H9 (cell line): ENCODE measurements around the gene PPP2CA. TPM values are rescaled to one million over a fixed set of nuclear protein-coding genes. Genes with fewer than 3 reads are reported as not detected.
A peak's percentile ranks its signal among the peaks of the same experiment; 100 is the strongest.
"Not testable (repeated sequence)": the region's sequence is repeated elsewhere in the genome, so short reads cannot be mapped to it uniquely, and the experiment has no call there.

ENCODE experiments used
- DNase-seq: peaks from one replicate; pipeline ENCODE4 v3.0.0-alpha.2; 2017
- H2AFZ ChIP-seq: one replicate; pipeline ENCODE4 v1.6.1; 2013; ENCODE audit warnings: mild to moderate bottlenecking, low read length, control low read depth, moderate library complexity
- H2AK5ac ChIP-seq: 2 replicates; pipeline ENCODE4 v1.6.1; 2013; ENCODE audit warnings: low read length, control low read depth, mixed read lengths; ENCODE audit not compliant: insufficient read length
- H2BK120ac ChIP-seq: one replicate; pipeline ENCODE4 v1.6.1; 2013; ENCODE audit warnings: low read depth, mild to moderate bottlenecking, low read length, control low read depth, inconsistent platforms; ENCODE audit not compliant: poor library complexity, severe bottlenecking
- H2BK12ac ChIP-seq: 2 replicates; pipeline ENCODE4 v1.6.1; 2013; ENCODE audit warnings: low read length, control low read depth, mixed read lengths, low read depth; ENCODE audit not compliant: insufficient read length
- H2BK15ac ChIP-seq: 2 replicates; pipeline ENCODE4 v1.6.1; 2013; ENCODE audit warnings: low read depth, low read length, control low read depth
- H2BK20ac ChIP-seq: one replicate; pipeline ENCODE4 v1.6.1; 2013; ENCODE audit warnings: low read depth, mild to moderate bottlenecking, low read length, control low read depth, inconsistent platforms; ENCODE audit not compliant: poor library complexity, severe bottlenecking
- H2BK5ac ChIP-seq: 2 replicates; pipeline ENCODE4 v1.6.1; 2013; ENCODE audit warnings: low read length, control low read depth, mixed read lengths; ENCODE audit not compliant: insufficient read length
- H3K14ac ChIP-seq: 2 replicates; pipeline ENCODE4 v1.6.1; 2013; ENCODE audit warnings: low read length, control low read depth; ENCODE audit not compliant: insufficient read depth
- H3K18ac ChIP-seq: 2 replicates; pipeline ENCODE4 v1.6.1; 2013; ENCODE audit warnings: low read depth, mild to moderate bottlenecking, mixed read lengths, low read length, control low read depth; ENCODE audit not compliant: insufficient read length
- H3K23ac ChIP-seq: 2 replicates; pipeline ENCODE4 v1.6.1; 2013; ENCODE audit warnings: low read length, control low read depth, mixed read lengths, low read depth; ENCODE audit not compliant: insufficient read length
- H3K23me2 ChIP-seq: 2 replicates; pipeline ENCODE4 v1.6.1; 2013; ENCODE audit warnings: low read depth, mild to moderate bottlenecking, mixed read lengths, low read length, control low read depth; ENCODE audit not compliant: insufficient read length, poor library complexity, severe bottlenecking
- H3K27ac ChIP-seq: 2 replicates; pipeline ENCODE4 v1.5.1; 2013; ENCODE audit warnings: low read length, control low read depth, mixed read lengths, low read depth; ENCODE audit not compliant: insufficient read length
- H3K27me3 ChIP-seq: 2 replicates; pipeline ENCODE4 v1.6.1; 2013; ENCODE audit warnings: low read length, control low read depth, inconsistent platforms; ENCODE audit not compliant: insufficient read depth
- H3K4ac ChIP-seq: 2 replicates; pipeline ENCODE4 v1.6.1; 2013; ENCODE audit warnings: low read depth, mild to moderate bottlenecking, control low read depth, inconsistent platforms, low read length, moderate library complexity
- H3K4me1 ChIP-seq: 2 replicates; pipeline ENCODE4 v1.6.1; 2013; ENCODE audit warnings: low read length, control low read depth, inconsistent platforms; ENCODE audit not compliant: insufficient read depth
- H3K4me2 ChIP-seq: 2 replicates; pipeline ENCODE4 v1.6.1; 2013; ENCODE audit warnings: low read length, control low read depth, mixed read lengths; ENCODE audit not compliant: insufficient read length, insufficient read depth
- H3K56ac ChIP-seq: 2 replicates; pipeline ENCODE4 v1.6.1; 2013; ENCODE audit warnings: low read depth, mild to moderate bottlenecking, mixed read lengths, low read length, control low read depth; ENCODE audit not compliant: insufficient read length
- H3K79me1 ChIP-seq: 2 replicates; pipeline ENCODE4 v1.6.1; 2013; ENCODE audit warnings: low read depth, mild to moderate bottlenecking, moderate library complexity, low read length, control low read depth, inconsistent platforms; ENCODE audit not compliant: insufficient read depth, poor library complexity, severe bottlenecking
- H3K79me2 ChIP-seq: 2 replicates; pipeline ENCODE4 v1.6.1; 2013; ENCODE audit warnings: low read length, control low read depth, inconsistent platforms; ENCODE audit not compliant: insufficient read depth
- H3K9ac ChIP-seq: 2 replicates; pipeline ENCODE4 v1.6.1; 2013; ENCODE audit warnings: low read length, control low read depth, mixed read lengths; ENCODE audit not compliant: insufficient read length; ENCODE audit errors: extremely low read depth
- H3K9me3 ChIP-seq: one replicate; pipeline ENCODE4 v1.6.1; 2013; ENCODE audit warnings: low read depth, low read length, inconsistent platforms; ENCODE audit not compliant: control insufficient read depth
- H3T11ph ChIP-seq: one replicate; pipeline ENCODE4 v1.6.1; 2013; ENCODE audit warnings: mild to moderate bottlenecking, low read length, control low read depth, inconsistent platforms
- H4K20me1 ChIP-seq: one replicate; pipeline ENCODE4 v1.6.1; 2013; ENCODE audit not compliant: control insufficient read depth, insufficient read length, insufficient read depth
- H4K5ac ChIP-seq: 2 replicates; pipeline ENCODE4 v1.6.1; 2013; ENCODE audit warnings: low read depth, mild to moderate bottlenecking, mixed read lengths, low read length, control low read depth; ENCODE audit not compliant: insufficient read length
- H4K8ac ChIP-seq: replicated peaks from 2 replicates; pipeline ENCODE4 v1.6.1; 2013; ENCODE audit warnings: low read length, control low read depth, mixed read lengths, low read depth; ENCODE audit not compliant: insufficient read length
- H4K91ac ChIP-seq: 2 replicates; pipeline ENCODE4 v1.6.1; 2013; ENCODE audit warnings: low read depth, mild to moderate bottlenecking, moderate library complexity, mixed read lengths, low read length, control low read depth; ENCODE audit not compliant: insufficient read length
- H3K27ac Mint-ChIP-seq, 3 experiments: 2 replicates in 2 of 3; 3 replicates in 1 of 3; pipeline ENCODE4 v1.8.0; 2020 to 2021; ENCODE audit warnings: mixed read lengths in 3 of 3, mild to moderate bottlenecking in 1 of 3, moderate library complexity in 1 of 3
- H3K27me3 Mint-ChIP-seq: 2 replicates; pipeline ENCODE4 v1.8.0; 2021; ENCODE audit warnings: low read depth, mild to moderate bottlenecking, moderate library complexity, mixed read lengths
- H3K36me3 Mint-ChIP-seq, 3 experiments: 2 replicates in 2 of 3; 3 replicates in 1 of 3; pipeline ENCODE4 v1.8.0; 2020 to 2021; ENCODE audit warnings: low read depth in 3 of 3, mixed read lengths in 3 of 3; ENCODE audit not compliant: insufficient read depth in 1 of 3
- H3K4me1 Mint-ChIP-seq, 2 experiments: 2 replicates each; pipeline ENCODE4 v1.8.0; 2020; ENCODE audit warnings: mixed read lengths in 2 of 2
- H3K4me3 Mint-ChIP-seq, 2 experiments: 2 replicates in 1 of 2; 3 replicates in 1 of 2; pipeline ENCODE4 v1.8.0; 2020 to 2021; ENCODE audit warnings: mild to moderate bottlenecking in 2 of 2, mixed read lengths in 2 of 2, moderate library complexity in 1 of 2
- H3K9me3 Mint-ChIP-seq, 2 experiments: 2 replicates in 1 of 2; 3 replicates in 1 of 2; pipeline ENCODE4 v1.8.0; 2020; ENCODE audit warnings: mild to moderate bottlenecking in 2 of 2, mixed read lengths in 2 of 2, moderate library complexity in 1 of 2
- WGBS: extraction: QIAGEN DNeasy Blood & Tissue Kit; methylation state at CpG from one replicate; pipeline ENCODE4 v1.1.7; 2013; ENCODE audit warnings: missing lambda C conversion rate, low lambda C conversion rate, mixed read lengths; ENCODE audit not compliant: insufficient read length; ENCODE audit errors: extremely low coverage; 5-methylcytosine and 5-hydroxymethylcytosine counted together
- total RNA-seq: library from RNA; stranded (reverse); gene quantifications from 2 replicates; pipeline ENCODE4 v1.2.1, GENCODE V29; 2021
- TF ChIP-seq, protein P1 (sequence below): fragments of 200-600 bp; sonication (generic); conservative IDR thresholded peaks from 3 replicates; pipeline ENCODE4 v1.8.0; 2021; ENCODE audit warnings: antibody characterized with exemption, mild to moderate bottlenecking

The PPP2CA gene
- total RNA-seq, 1 experiment from 2014 or later: 244 TPM

DNA sequence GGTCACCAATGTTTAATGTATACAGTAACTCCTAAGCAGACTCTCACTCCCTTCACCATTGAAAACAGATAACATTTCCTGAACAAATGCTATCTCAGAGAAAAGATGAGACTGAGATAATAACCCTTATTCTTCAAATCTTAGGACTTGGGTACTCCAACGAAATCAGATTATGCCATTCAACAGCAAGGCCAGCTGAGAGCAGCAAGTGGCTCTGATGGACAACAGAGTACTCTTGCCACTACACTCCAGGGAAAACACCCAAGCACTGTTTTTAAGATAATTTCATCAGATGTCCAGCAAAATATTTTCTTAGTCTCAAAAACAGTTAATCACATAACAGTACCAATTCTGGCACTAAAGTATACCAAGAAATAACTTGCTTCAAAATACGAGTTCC lies 10.1 kb downstream of the PPP2CA start:
- Histone ChIP-seq H3K23ac (no peak overlapping the region), H3K23me2 (no peaks in the 10 kb centered on the region), H3K4me1 (no peaks in the 10 kb centered on the region), H3K27ac (no peak overlapping the region), H3T11ph (no peak overlapping the region), H3K56ac (no peak overlapping the region), H4K8ac (no peak overlapping the region), H4K20me1 (peaks cover 2% of the 10 kb centered on the region), H3K14ac (no peak overlapping the region), H2BK15ac (no peak overlapping the region), H3K9me3 (no peaks in the 10 kb centered on the region), H2AK5ac (no peak overlapping the region), H2BK12ac (no peak overlapping the region), H3K79me2 (peaks cover 82% of the 10 kb centered on the region), H3K4me2 (no peak overlapping the region), H3K27me3 (no peaks in the 10 kb centered on the region), H4K91ac (no peak overlapping the region), H2BK5ac (no peak overlapping the region), H3K9ac (no peak overlapping the region), H2BK20ac (no peak overlapping the region), H3K4ac (no peak overlapping the region), H4K5ac (no peak overlapping the region), H2BK120ac (no peak overlapping the region), H3K79me1 (peaks cover 2% of the 10 kb centered on the region), H2AFZ (no peak overlapping the region), H3K18ac (no peak overlapping the region)
- no peaks in the 10 kb centered on the region for H3K27me3 Mint-ChIP-seq
- H3K9me3 Mint-ChIP-seq: peaks cover 0 to 10% of the 10 kb centered on the region in 2 experiments; a peak in 3 of 5 replicates
- no CpG with 5 or more reads among the region's 2 CpGs for WGBS
- peaks cover 9 to 36% (median 26%) of the 10 kb centered on the region in 3 experiments for H3K36me3 Mint-ChIP-seq
- TF ChIP-seq, protein P1, sequence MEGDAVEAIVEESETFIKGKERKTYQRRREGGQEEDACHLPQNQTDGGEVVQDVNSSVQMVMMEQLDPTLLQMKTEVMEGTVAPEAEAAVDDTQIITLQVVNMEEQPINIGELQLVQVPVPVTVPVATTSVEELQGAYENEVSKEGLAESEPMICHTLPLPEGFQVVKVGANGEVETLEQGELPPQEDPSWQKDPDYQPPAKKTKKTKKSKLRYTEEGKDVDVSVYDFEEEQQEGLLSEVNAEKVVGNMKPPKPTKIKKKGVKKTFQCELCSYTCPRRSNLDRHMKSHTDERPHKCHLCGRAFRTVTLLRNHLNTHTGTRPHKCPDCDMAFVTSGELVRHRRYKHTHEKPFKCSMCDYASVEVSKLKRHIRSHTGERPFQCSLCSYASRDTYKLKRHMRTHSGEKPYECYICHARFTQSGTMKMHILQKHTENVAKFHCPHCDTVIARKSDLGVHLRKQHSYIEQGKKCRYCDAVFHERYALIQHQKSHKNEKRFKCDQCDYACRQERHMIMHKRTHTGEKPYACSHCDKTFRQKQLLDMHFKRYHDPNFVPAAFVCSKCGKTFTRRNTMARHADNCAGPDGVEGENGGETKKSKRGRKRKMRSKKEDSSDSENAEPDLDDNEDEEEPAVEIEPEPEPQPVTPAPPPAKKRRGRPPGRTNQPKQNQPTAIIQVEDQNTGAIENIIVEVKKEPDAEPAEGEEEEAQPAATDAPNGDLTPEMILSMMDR: no peak
- H3K4me3 Mint-ChIP-seq: no peak overlapping the region
- DNase-seq: no peak
- H3K27ac Mint-ChIP-seq: no peak overlapping the region
- H3K4me1 Mint-ChIP-seq: peaks cover 25 to 32% of the 10 kb centered on the region in 2 experiments

DNA sequence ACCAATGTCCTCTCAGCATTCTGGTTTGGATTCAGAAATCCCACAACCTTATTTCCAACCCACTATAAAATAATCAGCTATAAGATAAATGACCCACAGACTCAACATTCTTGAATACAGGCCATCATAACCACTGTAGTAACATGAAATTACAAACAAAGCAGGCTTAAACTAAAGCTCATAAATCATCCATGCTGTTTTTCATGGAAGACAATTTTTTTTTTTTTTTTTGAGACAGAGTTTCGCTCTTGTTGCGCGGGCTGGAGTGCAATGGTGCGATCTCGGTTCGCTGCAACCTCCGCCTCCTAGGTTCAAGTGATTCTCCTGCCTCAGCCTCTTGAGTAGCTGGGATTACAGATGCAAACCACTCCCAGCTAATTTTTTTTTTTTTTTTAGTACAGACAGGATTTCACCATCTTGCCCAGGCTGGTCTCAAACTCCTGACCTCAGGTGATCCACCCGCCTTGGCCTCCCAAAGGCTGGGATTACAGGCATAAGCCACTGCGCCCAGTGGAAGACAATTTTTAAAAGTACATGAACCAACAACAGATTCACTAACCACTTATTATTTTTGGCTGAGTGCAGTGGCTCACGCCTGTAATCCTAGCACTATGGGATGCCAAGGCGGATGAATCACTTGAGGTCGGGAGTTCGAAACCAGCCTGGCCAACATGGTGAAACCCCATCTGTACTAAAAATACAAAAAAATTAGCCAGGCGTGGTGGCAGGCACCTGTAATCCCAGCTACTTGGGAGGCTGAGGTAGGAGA lies 14.4 kb downstream of the PPP2CA start:
- WGBS: no CpG with 5 or more reads among the region's 14 CpGs
- not testable (repeated sequence) for H3K27ac ChIP-seq, H3K18ac ChIP-seq, H3K27me3 Mint-ChIP-seq, H3K56ac ChIP-seq, H2AFZ ChIP-seq, H2BK120ac ChIP-seq, DNase-seq, H4K20me1 ChIP-seq, H2BK5ac ChIP-seq, H3K9ac ChIP-seq, H3K4me3 Mint-ChIP-seq, H2AK5ac ChIP-seq, H3K9me3 ChIP-seq, H3K27me3 ChIP-seq, H2BK20ac ChIP-seq, H3K4me2 ChIP-seq, H3K4me1 ChIP-seq, H4K8ac ChIP-seq, H2BK12ac ChIP-seq, H3K14ac ChIP-seq, H4K5ac ChIP-seq, H3T11ph ChIP-seq, H3K23ac ChIP-seq, H2BK15ac ChIP-seq, H3K79me1 ChIP-seq, H3K4ac ChIP-seq, H3K23me2 ChIP-seq, H4K91ac ChIP-seq
- Mint-ChIP-seq H3K4me1 (peaks cover 13 to 19% of the 10 kb centered on the region in 2 experiments), H3K36me3 (peaks cover 4 to 27% (median 20%) of the 10 kb centered on the region in 3 experiments), H3K27ac (peak overlapping the region in 2 of 3 experiments; percentile 32 to 81; a peak in 3 of 7 replicates), H3K9me3 (peaks cover 0 to 10% of the 10 kb centered on the region in 2 experiments; a peak in 2 of 5 replicates)
- peaks cover 81% of the 10 kb centered on the region; the same call in 1 of the 2 replicates for H3K79me2 ChIP-seq
